Prostate gland (tissue), 2 donors: Measurements from ENCODE around the gene DDI2. TPM values are rescaled to one million over a fixed set of nuclear protein-coding genes. Genes with fewer than 3 reads are reported as not detected.
A peak's percentile ranks its signal among the peaks of the same experiment; 100 is the strongest.

Experiments used
- DNase-seq: peaks from one replicate; pipeline ENCODE4 v3.0.0-alpha.2; 2019; ENCODE audit warnings: low spot score
- H3K27ac ChIP-seq, 2 donors: fragments of 200-600 bp; sonication (generic); 2 replicates each; pipeline ENCODE4 v1.5.1; 2017 to 2019
- H3K27me3 ChIP-seq: fragments of 200-600 bp; sonication (generic); replicated peaks from 2 replicates; pipeline ENCODE4 v1.5.1; 2019; ENCODE audit not compliant: insufficient read depth
- H3K36me3 ChIP-seq, 2 donors: fragments of 200-600 bp; sonication (generic); 1 replicate in 1 of 2; 2 replicates in 1 of 2; pipeline versions ENCODE4 v1.5.1 to v1.8.1; 2017 to 2019
- H3K4me1 ChIP-seq: fragments of 200-600 bp; sonication (generic); replicated peaks from 2 replicates; pipeline ENCODE4 v1.5.1; 2019
- H3K4me3 ChIP-seq, 2 donors: fragments of 200-600 bp; sonication (generic); 2 replicates each; pipeline ENCODE4 v1.5.1; 2017 to 2019
- H3K9me3 ChIP-seq: fragments of 200-600 bp; sonication (generic); 2 replicates; pipeline ENCODE4 v1.5.1; 2017
- POLR2A ChIP-seq: fragments of 450-650 bp; IDR thresholded peaks from one replicate; pipeline ENCODE4 v1.6.1; 2016; ENCODE audit warnings: antibody characterized with exemption, mild to moderate bottlenecking
- POLR2AphosphoS5 ChIP-seq: sonication (generic); formaldehyde crosslinking; IDR thresholded peaks from one replicate; pipeline ENCODE4 v1.6.1; 2017; ENCODE audit warnings: antibody characterized with exemption
- WGBS: methylation state at CpG from one replicate; pipeline ENCODE4 v1.1.5; 2018; 5-methylcytosine and 5-hydroxymethylcytosine counted together
- intact Hi-C: fragments of 100-400 bp; cut with DNase I; formaldehyde crosslinking; loops from one replicate; pipeline ENCODE4 v1.14.2; 2022
- total RNA-seq, 2 donors: library from RNA; depleted of rRNA; stranded (reverse); fragments of >200 nt; gene quantifications; one replicate each; pipeline ENCODE4 v1.1.0, GENCODE V29; 2016
- TF ChIP-seq, protein P1 (sequence below), 4 experiments: fragments of 200-600 bp in 2 of 4; fragments of 450-650 bp in 2 of 4; sonication (generic) in 2 of 4; IDR thresholded peaks; 1 replicate in 3 of 4; 2 replicates in 1 of 4; pipeline ENCODE4 v1.5.1; 2016 to 2019; ENCODE audit warnings: antibody characterized with exemption in 4 of 4, mild to moderate bottlenecking in 2 of 4, moderate library complexity in 2 of 4

DDI2 gene
- total RNA-seq, 2 donors from 2014 or later, result 47.5 to 58.4 TPM

DNA sequence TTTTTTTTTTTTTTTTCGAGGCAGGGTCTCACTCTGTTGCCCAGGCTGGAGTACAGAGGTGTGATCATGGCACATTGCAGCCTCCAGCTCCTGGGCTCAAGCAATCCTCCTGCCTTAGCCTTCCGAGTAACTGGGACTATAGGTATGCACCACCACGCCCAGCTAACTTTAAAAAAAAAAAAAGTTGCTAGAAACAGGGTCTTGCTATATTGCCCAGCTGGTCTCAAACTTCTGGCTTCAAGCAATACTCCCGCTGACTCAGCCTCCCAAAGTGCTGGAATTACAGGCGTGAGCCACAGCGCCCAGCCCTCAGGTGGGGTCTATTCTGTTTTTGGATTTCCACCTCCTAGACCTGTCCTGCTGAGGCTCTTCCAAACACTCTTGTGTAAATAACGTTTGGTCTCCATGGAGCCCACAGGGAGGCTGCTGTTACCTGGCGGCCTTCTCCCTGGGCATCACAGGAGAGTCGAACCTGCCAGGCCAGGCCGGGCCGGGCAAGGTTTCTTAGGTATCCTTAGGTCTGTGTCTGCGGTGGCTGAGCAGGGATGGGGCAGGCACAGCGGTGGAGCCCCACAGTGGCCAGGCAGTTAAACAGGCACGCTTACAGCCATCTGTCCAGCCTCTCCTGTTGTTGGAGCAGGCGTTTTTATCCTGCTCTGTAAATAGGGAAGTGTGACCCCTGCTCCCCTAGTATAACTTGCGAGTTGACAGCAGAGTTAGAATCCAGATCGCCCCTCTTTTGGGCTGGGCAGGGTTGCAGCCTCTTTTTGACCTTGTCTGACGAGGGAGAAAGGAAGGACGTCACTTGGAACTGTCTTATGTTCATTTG lies 85.7 kb downstream of the DDI2 start:
- intact Hi-C loops, result loop anchor here (5.0 kb wide), 1 partner anchor 86 kb away; the partner anchor contains the start of gene DDI2
- no peak for DNase-seq
- H3K27me3 ChIP-seq, result no peaks in the 10 kb centered on the region
- no peaks in the 10 kb centered on the region for H3K36me3 ChIP-seq
- no peaks in the 10 kb centered on the region for H3K9me3 ChIP-seq
- H3K4me1 ChIP-seq, result no peaks in the 10 kb centered on the region
- H3K27ac ChIP-seq, result peak overlapping the region; percentile 68 to 71
- no peak overlapping the region for H3K4me3 ChIP-seq
- WGBS, result 56% methylated on average over 19 of the region's 19 CpGs
- TF ChIP-seq, protein P1, sequence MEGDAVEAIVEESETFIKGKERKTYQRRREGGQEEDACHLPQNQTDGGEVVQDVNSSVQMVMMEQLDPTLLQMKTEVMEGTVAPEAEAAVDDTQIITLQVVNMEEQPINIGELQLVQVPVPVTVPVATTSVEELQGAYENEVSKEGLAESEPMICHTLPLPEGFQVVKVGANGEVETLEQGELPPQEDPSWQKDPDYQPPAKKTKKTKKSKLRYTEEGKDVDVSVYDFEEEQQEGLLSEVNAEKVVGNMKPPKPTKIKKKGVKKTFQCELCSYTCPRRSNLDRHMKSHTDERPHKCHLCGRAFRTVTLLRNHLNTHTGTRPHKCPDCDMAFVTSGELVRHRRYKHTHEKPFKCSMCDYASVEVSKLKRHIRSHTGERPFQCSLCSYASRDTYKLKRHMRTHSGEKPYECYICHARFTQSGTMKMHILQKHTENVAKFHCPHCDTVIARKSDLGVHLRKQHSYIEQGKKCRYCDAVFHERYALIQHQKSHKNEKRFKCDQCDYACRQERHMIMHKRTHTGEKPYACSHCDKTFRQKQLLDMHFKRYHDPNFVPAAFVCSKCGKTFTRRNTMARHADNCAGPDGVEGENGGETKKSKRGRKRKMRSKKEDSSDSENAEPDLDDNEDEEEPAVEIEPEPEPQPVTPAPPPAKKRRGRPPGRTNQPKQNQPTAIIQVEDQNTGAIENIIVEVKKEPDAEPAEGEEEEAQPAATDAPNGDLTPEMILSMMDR (IDR thresholded peaks at IDR 0.05), result peak in 1 of 4 experiments; percentile 27
- TF ChIP-seq POLR2AphosphoS5, result no peak
- no peak for TF ChIP-seq POLR2A

DNA sequence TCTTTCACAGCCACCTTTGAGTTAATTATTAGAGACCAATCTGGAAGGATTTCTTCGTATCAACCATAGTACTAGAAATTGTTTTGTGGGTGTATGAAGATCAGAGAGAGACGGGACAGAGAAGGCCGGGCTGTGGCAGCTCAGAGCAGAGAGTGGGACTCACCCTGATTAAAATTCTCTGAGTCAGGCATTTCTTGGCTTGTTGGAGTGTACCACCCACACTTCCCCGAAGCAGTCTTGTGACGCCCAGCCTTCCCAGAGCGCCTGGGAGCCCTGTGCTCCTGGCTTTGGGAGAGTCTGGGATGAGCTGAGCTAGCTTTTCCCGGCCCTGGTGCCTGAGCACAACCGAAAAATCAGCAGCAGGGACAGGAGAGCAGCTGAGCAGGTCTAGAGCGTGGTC lies 86.3 kb downstream of the DDI2 start:
- H3K9me3 ChIP-seq, result no peaks in the 10 kb centered on the region
- H3K36me3 ChIP-seq, result no peaks in the 10 kb centered on the region
- peak; percentile 79 for TF ChIP-seq POLR2AphosphoS5
- peak; percentile 42 for TF ChIP-seq POLR2A
- TF ChIP-seq, protein P1 (IDR thresholded peaks at IDR 0.05), result no peak
- no peak overlapping the region for H3K4me3 ChIP-seq
- WGBS, result 24% methylated on average over 9 of the region's 9 CpGs
- intact Hi-C loops, result loop anchor here (5.0 kb wide), 1 partner anchor 86 kb away; the partner anchor contains the start of gene DDI2
- peak overlapping the region; percentile 68 to 71 for H3K27ac ChIP-seq
- H3K27me3 ChIP-seq, result no peaks in the 10 kb centered on the region
- peak; percentile 49 for DNase-seq
- H3K4me1 ChIP-seq, result no peaks in the 10 kb centered on the region

DNA sequence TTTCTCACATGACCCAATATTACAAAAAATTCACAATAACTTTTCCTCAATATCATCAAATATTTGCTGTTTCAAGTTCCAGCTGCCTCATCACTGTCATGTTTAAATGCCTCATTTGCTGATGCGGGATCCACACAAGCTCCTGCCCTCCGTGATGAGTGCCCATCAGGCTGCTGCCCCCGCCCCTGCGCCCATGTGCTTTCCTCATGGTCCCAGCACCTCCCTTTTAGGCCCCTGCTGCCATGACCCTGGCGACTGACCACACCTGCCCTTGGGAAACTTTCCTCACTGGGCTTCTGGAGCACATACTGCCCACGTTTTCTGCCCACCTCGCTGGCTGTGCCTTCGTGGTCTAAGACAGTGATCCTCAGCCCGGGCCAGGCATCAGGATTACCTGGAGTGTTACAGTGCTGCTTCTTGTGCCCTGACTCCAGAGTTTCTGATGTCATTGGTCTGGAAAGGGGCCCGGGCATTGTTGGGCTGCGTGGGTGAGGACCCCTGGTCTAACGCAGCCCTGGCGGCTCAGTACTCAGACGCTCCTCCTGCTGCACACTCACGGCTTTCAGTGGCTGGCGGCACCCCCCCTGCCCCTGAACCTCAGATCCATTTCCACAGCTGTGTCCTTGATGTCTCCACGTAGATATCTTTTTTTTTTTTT lies 87.4 kb downstream of the DDI2 start:
- H3K27me3 ChIP-seq, result no peaks in the 10 kb centered on the region
- no peaks in the 10 kb centered on the region for H3K36me3 ChIP-seq
- H3K4me1 ChIP-seq, result peaks cover 3% of the 10 kb centered on the region
- H3K9me3 ChIP-seq, result no peaks in the 10 kb centered on the region
- TF ChIP-seq POLR2A, result no peak
- TF ChIP-seq, protein P1 (IDR thresholded peaks at IDR 0.05), result no peak
- no peak for TF ChIP-seq POLR2AphosphoS5
- no peak for DNase-seq
- 92% methylated on average over 17 of the region's 17 CpGs for WGBS
- H3K27ac ChIP-seq, result peak overlapping the region; percentile 68 to 71
- intact Hi-C loops, result loop anchor here (5.0 kb wide), 1 partner anchor 87 kb away; the partner anchor contains the start of gene DDI2
- no peak overlapping the region for H3K4me3 ChIP-seq

DNA sequence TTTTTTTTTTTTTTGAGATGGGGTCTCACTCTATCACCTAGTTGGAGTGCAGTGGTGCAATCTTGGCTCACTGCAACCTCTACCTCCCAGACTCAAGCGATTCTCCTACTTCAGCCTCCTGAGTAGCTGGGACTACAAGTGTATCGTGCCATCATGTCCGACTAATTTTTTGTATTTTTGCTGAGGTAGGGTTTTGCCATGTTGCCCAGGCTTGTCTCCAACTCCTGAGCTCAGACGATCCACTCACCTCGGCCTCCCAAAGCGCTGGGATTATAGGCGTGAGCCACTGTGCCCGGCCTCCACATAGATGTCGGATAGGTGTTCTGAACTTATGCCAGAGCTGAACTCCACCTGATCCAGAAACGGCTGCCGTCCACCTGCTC lies 87.9 kb downstream of the DDI2 start:
- H3K4me3 ChIP-seq, result no peak overlapping the region
- H3K36me3 ChIP-seq, result no peaks in the 10 kb centered on the region
- H3K4me1 ChIP-seq, result peaks cover 3% of the 10 kb centered on the region
- intact Hi-C loops, result no loop called here
- WGBS, result 91% methylated on average over 11 of the region's 11 CpGs
- no peaks in the 10 kb centered on the region for H3K9me3 ChIP-seq
- no peak overlapping the region for H3K27ac ChIP-seq
- TF ChIP-seq POLR2AphosphoS5, result no peak
- no peak for TF ChIP-seq POLR2A
- TF ChIP-seq, protein P1 (IDR thresholded peaks at IDR 0.05), result no peak
- DNase-seq, result no peak
- H3K27me3 ChIP-seq, result no peaks in the 10 kb centered on the region
